ENCODE measurements around the gene RSPH6A.
"Not testable (repeated sequence)": the region's sequence is repeated elsewhere in the genome, so short reads cannot be mapped to it uniquely, and the experiment has no call there.

RSPH6A gene

GRCh38 chr19:45762870-45763631 lies 52.1 kb downstream of the RSPH6A start:
- Mint-ChIP-seq H3K36me3 (ENCODE audit: low read depth) (no peaks in the 10 kb centered on the region), H3K27ac (no peak overlapping the region), H3K4me3 (no peak overlapping the region), H3K27me3 (peaks cover 7% of the 10 kb centered on the region), H3K9me3 (no peaks in the 10 kb centered on the region), H3K4me1 (ENCODE audit: low read depth) (peaks cover 2% of the 10 kb centered on the region)

- Mint-ChIP-seq H3K36me3 (ENCODE audit: low read depth) (no peaks in the 10 kb centered on the region), H3K27ac (no peak overlapping the region), H3K4me1 (ENCODE audit: low read depth) (no peaks in the 10 kb centered on the region), H3K27me3 (peaks cover 7% of the 10 kb centered on the region), H3K9me3 (no peaks in the 10 kb centered on the region), H3K4me3 (no peak overlapping the region)
Measured at GRCh38 chr19:45761714-45762113, 53.4 kb downstream of the RSPH6A start.

GRCh38 chr19:45758921-45759320 lies 56.2 kb downstream of the RSPH6A start:
- Mint-ChIP-seq H3K9me3 (no peaks in the 10 kb centered on the region), H3K27me3 (no peaks in the 10 kb centered on the region), H3K4me3 (no peak overlapping the region), H3K36me3 (ENCODE audit: low read depth) (no peaks in the 10 kb centered on the region), H3K4me1 (ENCODE audit: low read depth) (no peaks in the 10 kb centered on the region), H3K27ac (no peak overlapping the region)

- H3K27ac Mint-ChIP-seq, result no peak overlapping the region
- H3K36me3 Mint-ChIP-seq (ENCODE audit: low read depth), result no peaks in the 10 kb centered on the region
- H3K27me3 Mint-ChIP-seq, result no peaks in the 10 kb centered on the region
- no peak overlapping the region for H3K4me3 Mint-ChIP-seq
- H3K4me1 Mint-ChIP-seq (ENCODE audit: low read depth), result no peaks in the 10 kb centered on the region
- H3K9me3 Mint-ChIP-seq, result no peaks in the 10 kb centered on the region
Measured at GRCh38 chr19:45757695-45758094, 57.4 kb downstream of the RSPH6A start.

GRCh38 chr19:45754323-45754722 lies 60.8 kb downstream of the RSPH6A start:
- Mint-ChIP-seq H3K4me3 (no peak overlapping the region), H3K9me3 (no peaks in the 10 kb centered on the region), H3K27me3 (no peaks in the 10 kb centered on the region), H3K36me3 (ENCODE audit: low read depth) (no peaks in the 10 kb centered on the region), H3K4me1 (ENCODE audit: low read depth) (no peaks in the 10 kb centered on the region), H3K27ac (no peak overlapping the region)

- Mint-ChIP-seq H3K36me3 (ENCODE audit: low read depth) (no peaks in the 10 kb centered on the region), H3K27ac (no peak overlapping the region), H3K4me3 (no peak overlapping the region), H3K9me3 (no peaks in the 10 kb centered on the region), H3K4me1 (ENCODE audit: low read depth) (no peaks in the 10 kb centered on the region), H3K27me3 (no peaks in the 10 kb centered on the region)
Measured at GRCh38 chr19:45753548-45753947, 61.6 kb downstream of the RSPH6A start.

GRCh38 chr19:45752639-45753038 lies 62.5 kb downstream of the RSPH6A start:
- H3K4me3 Mint-ChIP-seq, result no peak overlapping the region
- peaks cover under 1% of the 10 kb centered on the region for H3K27me3 Mint-ChIP-seq
- H3K9me3 Mint-ChIP-seq, result no peaks in the 10 kb centered on the region
- no peak overlapping the region for H3K27ac Mint-ChIP-seq
- H3K4me1 Mint-ChIP-seq (ENCODE audit: low read depth), result no peaks in the 10 kb centered on the region
- no peaks in the 10 kb centered on the region for H3K36me3 Mint-ChIP-seq (ENCODE audit: low read depth)

GRCh38 chr19:45751483-45751882 lies 63.6 kb downstream of the RSPH6A start:
- H3K27ac Mint-ChIP-seq; H3K4me1 Mint-ChIP-seq (ENCODE audit: low read depth); H3K4me3 Mint-ChIP-seq; H3K36me3 Mint-ChIP-seq (ENCODE audit: low read depth); H3K9me3 Mint-ChIP-seq; H3K27me3 Mint-ChIP-seq: not testable (repeated sequence)

GRCh38 chr19:45747513-45747912 lies 67.6 kb downstream of the RSPH6A start:
- Mint-ChIP-seq H3K4me3 (no peak overlapping the region), H3K36me3 (ENCODE audit: low read depth) (no peaks in the 10 kb centered on the region), H3K27ac (no peak overlapping the region), H3K9me3 (no peaks in the 10 kb centered on the region), H3K4me1 (ENCODE audit: low read depth) (no peaks in the 10 kb centered on the region), H3K27me3 (peaks cover 13% of the 10 kb centered on the region)

GRCh38 chr19:45746866-45747265 lies 68.2 kb downstream of the RSPH6A start:
- Mint-ChIP-seq H3K4me3 (no peak overlapping the region), H3K27me3 (peaks cover 13% of the 10 kb centered on the region), H3K4me1 (ENCODE audit: low read depth) (no peaks in the 10 kb centered on the region), H3K9me3 (no peaks in the 10 kb centered on the region), H3K36me3 (ENCODE audit: low read depth) (no peaks in the 10 kb centered on the region), H3K27ac (no peak overlapping the region)
